H1 (cell line): ENCODE measurements around the gene SMIM20.

Experiments used
- CBX8 ChIP-seq: fragments of 300-800, 300-1000 bp; sonication (generic); IDR thresholded peaks from 2 replicates; pipeline ENCODE4 v1.7.1; 2016; ENCODE audit warnings: low read depth, low read length, borderline replicate concordance
- EGR1 ChIP-seq: IDR thresholded peaks from 2 replicates; pipeline ENCODE4 v1.6.1; 2011; ENCODE audit warnings: low read depth, low read length, borderline replicate concordance
- EZH2 ChIP-seq: fragments of 200-600 bp; sonication (generic); IDR thresholded peaks from 2 replicates; pipeline ENCODE4 v1.7.1; 2012; ENCODE audit warnings: low read depth, mild to moderate bottlenecking, moderate library complexity, low read length, inconsistent platforms; ENCODE audit not compliant: severe bottlenecking
- GABPA ChIP-seq: IDR thresholded peaks from 2 replicates; pipeline ENCODE4 v1.6.1; 2011; ENCODE audit warnings: mild to moderate bottlenecking, low read length, moderate library complexity, borderline replicate concordance; ENCODE audit not compliant: insufficient read depth
- POLR2A ChIP-seq, 2 experiments: IDR thresholded peaks; 1 replicate in 1 of 2; 2 replicates in 1 of 2; pipeline ENCODE4 v1.6.1; 2011; ENCODE audit warnings: low read depth in 2 of 2, low read length in 2 of 2, mild to moderate bottlenecking in 2 of 2; ENCODE audit errors: control extremely low read depth in 1 of 2
- POLR2AphosphoS5 ChIP-seq: IDR thresholded peaks from 2 replicates; pipeline ENCODE4 v1.6.1; 2011; ENCODE audit warnings: low read depth, low read length
- RAD21 ChIP-seq, 2 experiments: IDR thresholded peaks in 1 of 2; conservative IDR thresholded peaks in 1 of 2; 2 replicates each; pipeline ENCODE4 v1.6.1; 2011; ENCODE audit warnings: low read depth in 2 of 2, low read length in 2 of 2, improper control_type of control experiment in 1 of 2, inconsistent platforms in 1 of 2, mild to moderate bottlenecking in 1 of 2, moderate library complexity in 1 of 2
- RNF2 ChIP-seq: fragments of 200-900, 300-1000 bp; sonication (generic); IDR thresholded peaks from 2 replicates; pipeline ENCODE4 v1.7.1; 2016; ENCODE audit warnings: borderline replicate concordance, low read depth, mild to moderate bottlenecking, antibody characterized with exemption, low read length; ENCODE audit not compliant: poor library complexity, severe bottlenecking; ENCODE audit errors: missing control alignments
- SP2 ChIP-seq: IDR thresholded peaks from 2 replicates; pipeline ENCODE4 v1.6.1; 2012; ENCODE audit warnings: mild to moderate bottlenecking, low read length, inconsistent platforms
- TEAD4 ChIP-seq: IDR thresholded peaks from 2 replicates; pipeline ENCODE4 v1.6.1; 2012; ENCODE audit warnings: low read depth, low read length, inconsistent platforms, mixed read lengths
- ZNF274 ChIP-seq: IDR thresholded peaks from 2 replicates; pipeline ENCODE4 v1.7.0; 2012; ENCODE audit warnings: low read length, borderline replicate concordance; ENCODE audit errors: extremely low read depth
- TF ChIP-seq, protein P1 (sequence below), 3 experiments: IDR thresholded peaks; 1 replicate in 2 of 3; 2 replicates in 1 of 3; pipeline versions ENCODE4 v1.5.1 to v1.6.1; 2011; ENCODE audit warnings: low read length in 3 of 3, mild to moderate bottlenecking in 3 of 3, inconsistent platforms in 2 of 3, low read depth in 1 of 3, moderate library complexity in 1 of 3; ENCODE audit not compliant: insufficient read depth in 1 of 3; ENCODE audit errors: control extremely low read depth in 1 of 3

GRCh38 chr4:25889589-25890503 lies 24.2 kb upstream of the SMIM20 start:
- TF ChIP-seq POLR2A (IDR thresholded peaks at IDR 0.05; ENCODE audit: control extremely low read depth in 1 of 2, low read depth in 2 of 2, low read length in 2 of 2) (no peak), SP2 (no peak), RNF2 (no peak), POLR2AphosphoS5 (no peak), RAD21 (IDR thresholded peaks at IDR 0.05 in 1 of 2, conservative IDR thresholded peaks at IDR 0.05 in 1 of 2; ENCODE audit: low read depth in 2 of 2, low read length in 2 of 2) (no peak), EZH2 (no peak), TEAD4 (no peak), GABPA (no peak), ZNF274 (no peak), CBX8 (no peak), EGR1 (no peak)
- TF ChIP-seq, protein P1, sequence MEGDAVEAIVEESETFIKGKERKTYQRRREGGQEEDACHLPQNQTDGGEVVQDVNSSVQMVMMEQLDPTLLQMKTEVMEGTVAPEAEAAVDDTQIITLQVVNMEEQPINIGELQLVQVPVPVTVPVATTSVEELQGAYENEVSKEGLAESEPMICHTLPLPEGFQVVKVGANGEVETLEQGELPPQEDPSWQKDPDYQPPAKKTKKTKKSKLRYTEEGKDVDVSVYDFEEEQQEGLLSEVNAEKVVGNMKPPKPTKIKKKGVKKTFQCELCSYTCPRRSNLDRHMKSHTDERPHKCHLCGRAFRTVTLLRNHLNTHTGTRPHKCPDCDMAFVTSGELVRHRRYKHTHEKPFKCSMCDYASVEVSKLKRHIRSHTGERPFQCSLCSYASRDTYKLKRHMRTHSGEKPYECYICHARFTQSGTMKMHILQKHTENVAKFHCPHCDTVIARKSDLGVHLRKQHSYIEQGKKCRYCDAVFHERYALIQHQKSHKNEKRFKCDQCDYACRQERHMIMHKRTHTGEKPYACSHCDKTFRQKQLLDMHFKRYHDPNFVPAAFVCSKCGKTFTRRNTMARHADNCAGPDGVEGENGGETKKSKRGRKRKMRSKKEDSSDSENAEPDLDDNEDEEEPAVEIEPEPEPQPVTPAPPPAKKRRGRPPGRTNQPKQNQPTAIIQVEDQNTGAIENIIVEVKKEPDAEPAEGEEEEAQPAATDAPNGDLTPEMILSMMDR (IDR thresholded peaks at IDR 0.05; ENCODE audit: control extremely low read depth in 1 of 3, insufficient read depth in 1 of 3, low read depth in 1 of 3, low read length in 3 of 3): no peak
